Measurements from ENCODE around the gene GPC5.
"Not testable (repeated sequence)": the region's sequence is repeated elsewhere in the genome, so short reads cannot be mapped to it uniquely, and the experiment has no call there.

Gene GPC5

GRCh38 chr13:92444244-92444643 lies 1045.8 kb downstream of the GPC5 start:
- DNase-seq (ENCODE audit: low read depth, low spot score), result no peak

GRCh38 chr13:92451060-92451459 lies 1052.6 kb downstream of the GPC5 start:
- DNase-seq (ENCODE audit: low read depth, low spot score), result no peak

GRCh38 chr13:92452840-92453239 lies 1054.4 kb downstream of the GPC5 start:
- DNase-seq (ENCODE audit: low read depth, low spot score), result no peak

- no peak for DNase-seq (ENCODE audit: low read depth, low spot score)
Observed at GRCh38 chr13:92459306-92459705, 1060.9 kb downstream of the GPC5 start.

GRCh38 chr13:92460479-92460878 lies 1062.1 kb downstream of the GPC5 start:
- DNase-seq (ENCODE audit: low read depth, low spot score), result no peak

GRCh38 chr13:92461402-92461801 lies 1063.0 kb downstream of the GPC5 start:
- DNase-seq (ENCODE audit: low read depth, low spot score), result no peak

- no peak for DNase-seq (ENCODE audit: low read depth, low spot score)
Observed at GRCh38 chr13:92461831-92462230, 1063.4 kb downstream of the GPC5 start.

GRCh38 chr13:92463134-92463533 lies 1064.7 kb downstream of the GPC5 start:
- DNase-seq (ENCODE audit: low read depth, low spot score), result no peak

- DNase-seq (ENCODE audit: low read depth, low spot score), result no peak
Observed at GRCh38 chr13:92473765-92474475, 1075.5 kb downstream of the GPC5 start.

GRCh38 chr13:92480387-92480786 lies 1082.0 kb downstream of the GPC5 start:
- DNase-seq (ENCODE audit: low read depth, low spot score), result no peak

- DNase-seq (ENCODE audit: low read depth, low spot score), result not testable (repeated sequence)
Observed at GRCh38 chr13:92482790-92483189, 1084.4 kb downstream of the GPC5 start.

- no peak for DNase-seq (ENCODE audit: low read depth, low spot score)
Observed at GRCh38 chr13:92483894-92484293, 1085.5 kb downstream of the GPC5 start.

- no peak for DNase-seq (ENCODE audit: low read depth, low spot score)
Observed at GRCh38 chr13:92487238-92487637, 1088.8 kb downstream of the GPC5 start.

- no peak for DNase-seq (ENCODE audit: low read depth, low spot score)
Observed at GRCh38 chr13:92488249-92488852, 1089.9 kb downstream of the GPC5 start.

- no peak for DNase-seq (ENCODE audit: low read depth, low spot score)
Observed at GRCh38 chr13:92491839-92492238, 1093.4 kb downstream of the GPC5 start.

GRCh38 chr13:92494915-92495314 lies 1096.5 kb downstream of the GPC5 start:
- DNase-seq (ENCODE audit: low read depth, low spot score), result no peak

- no peak for DNase-seq (ENCODE audit: low read depth, low spot score)
Observed at GRCh38 chr13:92500192-92500591, 1101.8 kb downstream of the GPC5 start.

GRCh38 chr13:92510416-92510815 lies 1112.0 kb downstream of the GPC5 start:
- no peak for DNase-seq (ENCODE audit: low read depth, low spot score)

GRCh38 chr13:92512852-92513251 lies 1114.4 kb downstream of the GPC5 start:
- DNase-seq (ENCODE audit: low read depth, low spot score), result no peak

GRCh38 chr13:92513672-92514071 lies 1115.3 kb downstream of the GPC5 start:
- DNase-seq (ENCODE audit: low read depth, low spot score), result no peak

- DNase-seq (ENCODE audit: low read depth, low spot score), result no peak
Observed at GRCh38 chr13:92514420-92515125, 1116.2 kb downstream of the GPC5 start.

GRCh38 chr13:92516878-92517277 lies 1118.5 kb downstream of the GPC5 start:
- not testable (repeated sequence) for DNase-seq (ENCODE audit: low read depth, low spot score)

GRCh38 chr13:92518622-92519021 lies 1120.2 kb downstream of the GPC5 start:
- not testable (repeated sequence) for DNase-seq (ENCODE audit: low read depth, low spot score)

Measured in activated CD4-positive, CD25-positive, alpha-beta regulatory T cell treated with anti-CD3 and anti-CD28 coated beads, Interleukin-2, amount 50 U/mL, for 16 hours (primary cell).